ENCODE data around the gene KIAA1755. TPM values are rescaled to one million over a fixed set of nuclear protein-coding genes. Genes with fewer than 3 reads are reported as not detected.
"Not testable (repeated sequence)": the region's sequence is repeated elsewhere in the genome, so short reads cannot be mapped to it uniquely, and the experiment has no call there.

KIAA1755 gene
- total RNA-seq, 1 donor from 2014 or later, result 1.6 TPM

- Mint-ChIP-seq H3K27ac (ENCODE audit: unreplicated experiment) (no peak overlapping the region), H3K9me3 (ENCODE audit: unreplicated experiment) (peaks cover 2% of the 10 kb centered on the region), H3K36me3 (ENCODE audit: unreplicated experiment) (no peaks in the 10 kb centered on the region), H3K4me3 (ENCODE audit: unreplicated experiment) (no peak overlapping the region), H3K27me3 (ENCODE audit: unreplicated experiment) (no peaks in the 10 kb centered on the region), H3K4me1 (ENCODE audit: low read depth, unreplicated experiment) (no peaks in the 10 kb centered on the region)
- no peak for TF ChIP-seq CTCF (IDR thresholded peaks at IDR 0.05; ENCODE audit: partially characterized antibody, unreplicated experiment)
- no peak for DNase-seq
Measured at GRCh38 chr20:38250609-38251008, 9.9 kb downstream of the KIAA1755 start.

DNA sequence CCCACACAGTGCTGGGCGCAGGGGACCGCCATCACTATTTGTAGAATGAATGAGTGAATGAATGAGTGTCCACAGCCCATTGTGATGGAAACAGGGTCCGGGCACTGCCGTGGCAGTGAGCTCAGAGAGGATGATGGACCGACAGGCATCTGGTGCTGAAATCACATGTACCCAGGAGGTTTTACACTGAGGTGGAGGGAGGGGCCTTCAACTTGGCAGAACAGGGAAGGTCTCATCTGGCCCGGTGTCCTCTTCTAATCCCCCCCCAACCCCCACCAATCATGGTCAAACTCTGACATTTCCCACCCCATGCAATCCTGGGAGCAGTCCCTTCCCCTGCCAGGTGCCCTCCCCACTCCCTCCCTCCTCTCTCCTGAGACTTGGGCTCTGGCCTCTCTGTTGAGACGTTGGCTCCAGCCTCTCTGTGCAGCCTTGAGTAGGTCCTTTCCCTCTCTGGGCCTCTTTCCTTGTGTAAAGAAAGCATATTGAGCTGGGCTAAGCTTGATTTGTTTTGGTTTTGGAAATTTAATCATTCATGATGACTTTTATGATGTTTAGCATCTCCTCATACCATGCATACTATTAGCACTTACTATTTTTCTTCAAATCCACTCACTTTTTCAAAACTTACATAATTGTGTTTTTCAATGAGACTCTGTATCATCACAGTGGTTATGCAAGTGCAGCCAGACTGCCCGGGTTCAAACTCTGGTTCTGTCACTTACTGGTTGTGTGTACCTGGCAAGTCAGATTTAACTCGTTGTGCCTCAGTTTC is 10.8 kb downstream of the KIAA1755 start:
- H3K4me1 Mint-ChIP-seq (ENCODE audit: low read depth, unreplicated experiment), result no peaks in the 10 kb centered on the region
- no peaks in the 10 kb centered on the region for H3K36me3 Mint-ChIP-seq (ENCODE audit: unreplicated experiment)
- H3K9me3 Mint-ChIP-seq (ENCODE audit: unreplicated experiment), result peaks cover 5% of the 10 kb centered on the region
- DNase-seq, result no peak
- no peak overlapping the region for H3K4me3 Mint-ChIP-seq (ENCODE audit: unreplicated experiment)
- TF ChIP-seq CTCF (IDR thresholded peaks at IDR 0.05; ENCODE audit: partially characterized antibody, unreplicated experiment), result no peak
- no peak overlapping the region for H3K27ac Mint-ChIP-seq (ENCODE audit: unreplicated experiment)
- H3K27me3 Mint-ChIP-seq (ENCODE audit: unreplicated experiment), result peaks cover 2% of the 10 kb centered on the region

GRCh38 chr20:38248133-38248532 is 12.4 kb downstream of the KIAA1755 start:
- H3K27ac Mint-ChIP-seq (ENCODE audit: unreplicated experiment), result no peak overlapping the region
- TF ChIP-seq CTCF (IDR thresholded peaks at IDR 0.05; ENCODE audit: partially characterized antibody, unreplicated experiment), result no peak
- H3K4me1 Mint-ChIP-seq (ENCODE audit: low read depth, unreplicated experiment), result no peaks in the 10 kb centered on the region
- H3K4me3 Mint-ChIP-seq (ENCODE audit: unreplicated experiment), result no peak overlapping the region
- no peaks in the 10 kb centered on the region for H3K36me3 Mint-ChIP-seq (ENCODE audit: unreplicated experiment)
- no peak for DNase-seq
- peaks cover 3% of the 10 kb centered on the region for H3K27me3 Mint-ChIP-seq (ENCODE audit: unreplicated experiment)
- H3K9me3 Mint-ChIP-seq (ENCODE audit: unreplicated experiment), result peaks cover 5% of the 10 kb centered on the region

- not testable (repeated sequence) for H3K9me3 Mint-ChIP-seq (ENCODE audit: unreplicated experiment); DNase-seq; H3K36me3 Mint-ChIP-seq (ENCODE audit: unreplicated experiment); H3K4me1 Mint-ChIP-seq (ENCODE audit: low read depth, unreplicated experiment); H3K27me3 Mint-ChIP-seq (ENCODE audit: unreplicated experiment); H3K27ac Mint-ChIP-seq (ENCODE audit: unreplicated experiment); H3K4me3 Mint-ChIP-seq (ENCODE audit: unreplicated experiment)
Measured at GRCh38 chr20:38247725-38248124, 12.8 kb downstream of the KIAA1755 start.

GRCh38 chr20:38247166-38247509 is 13.4 kb downstream of the KIAA1755 start:
- Mint-ChIP-seq H3K36me3 (ENCODE audit: unreplicated experiment) (no peaks in the 10 kb centered on the region), H3K27ac (ENCODE audit: unreplicated experiment) (no peak overlapping the region), H3K27me3 (ENCODE audit: unreplicated experiment) (peaks cover 3% of the 10 kb centered on the region), H3K9me3 (ENCODE audit: unreplicated experiment) (peaks cover 9% of the 10 kb centered on the region), H3K4me3 (ENCODE audit: unreplicated experiment) (no peak overlapping the region), H3K4me1 (ENCODE audit: low read depth, unreplicated experiment) (no peaks in the 10 kb centered on the region)
- no peak for TF ChIP-seq CTCF (IDR thresholded peaks at IDR 0.05; ENCODE audit: partially characterized antibody, unreplicated experiment)
- no peak for DNase-seq
